SK-N-SH (cell line): ENCODE results near the gene PTGIS.

Source experiments
- EZH2phosphoT487 ChIP-seq: fragments of 200-600 bp; sonication (generic); IDR thresholded peaks from 2 replicates; pipeline ENCODE4 v1.6.1; 2017; ENCODE audit warnings: low read depth, mixed run types, mild to moderate bottlenecking, antibody characterized with exemption, moderate library complexity, borderline replicate concordance
- POLR2AphosphoS5 ChIP-seq: IDR thresholded peaks from 2 replicates; pipeline ENCODE4 v1.6.1; 2012; ENCODE audit warnings: low read depth, low read length
- YY1 ChIP-seq: IDR thresholded peaks from 2 replicates; pipeline ENCODE4 v1.4.0; 2012; ENCODE audit warnings: low read depth, mild to moderate bottlenecking
- TF ChIP-seq, protein P1 (sequence below): fragments of 200-600 bp; sonication (generic); IDR thresholded peaks from 2 replicates; pipeline ENCODE4 v1.6.1; 2017; ENCODE audit warnings: antibody characterized with exemption, mild to moderate bottlenecking, moderate library complexity
- TF ChIP-seq, protein P2 (sequence below): IDR thresholded peaks from 2 replicates; pipeline ENCODE4 v1.4.0; 2012; ENCODE audit warnings: low read depth

DNA sequence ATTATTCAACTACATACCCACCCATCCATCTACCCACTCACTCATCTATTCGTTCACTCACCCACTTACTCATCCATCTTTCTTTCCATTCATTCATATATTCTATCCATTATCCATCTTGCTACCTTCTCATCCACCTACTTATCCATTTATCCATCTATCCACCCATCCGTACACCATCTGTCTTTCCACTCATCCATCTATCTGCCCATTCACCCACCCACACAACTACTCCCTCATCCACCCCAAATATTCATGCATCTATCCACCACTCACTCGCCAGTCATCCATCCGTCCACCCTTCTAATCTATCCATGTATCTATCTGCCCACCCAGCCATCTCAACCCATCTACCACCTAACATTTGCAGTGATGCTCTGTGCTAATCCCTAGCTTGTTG lies 71.9 kb downstream of the PTGIS start:
- TF ChIP-seq, protein P1, sequence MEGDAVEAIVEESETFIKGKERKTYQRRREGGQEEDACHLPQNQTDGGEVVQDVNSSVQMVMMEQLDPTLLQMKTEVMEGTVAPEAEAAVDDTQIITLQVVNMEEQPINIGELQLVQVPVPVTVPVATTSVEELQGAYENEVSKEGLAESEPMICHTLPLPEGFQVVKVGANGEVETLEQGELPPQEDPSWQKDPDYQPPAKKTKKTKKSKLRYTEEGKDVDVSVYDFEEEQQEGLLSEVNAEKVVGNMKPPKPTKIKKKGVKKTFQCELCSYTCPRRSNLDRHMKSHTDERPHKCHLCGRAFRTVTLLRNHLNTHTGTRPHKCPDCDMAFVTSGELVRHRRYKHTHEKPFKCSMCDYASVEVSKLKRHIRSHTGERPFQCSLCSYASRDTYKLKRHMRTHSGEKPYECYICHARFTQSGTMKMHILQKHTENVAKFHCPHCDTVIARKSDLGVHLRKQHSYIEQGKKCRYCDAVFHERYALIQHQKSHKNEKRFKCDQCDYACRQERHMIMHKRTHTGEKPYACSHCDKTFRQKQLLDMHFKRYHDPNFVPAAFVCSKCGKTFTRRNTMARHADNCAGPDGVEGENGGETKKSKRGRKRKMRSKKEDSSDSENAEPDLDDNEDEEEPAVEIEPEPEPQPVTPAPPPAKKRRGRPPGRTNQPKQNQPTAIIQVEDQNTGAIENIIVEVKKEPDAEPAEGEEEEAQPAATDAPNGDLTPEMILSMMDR: no peak
- TF ChIP-seq POLR2AphosphoS5: no peak
- no peak for TF ChIP-seq YY1
- TF ChIP-seq EZH2phosphoT487: no peak
- TF ChIP-seq, protein P2, sequence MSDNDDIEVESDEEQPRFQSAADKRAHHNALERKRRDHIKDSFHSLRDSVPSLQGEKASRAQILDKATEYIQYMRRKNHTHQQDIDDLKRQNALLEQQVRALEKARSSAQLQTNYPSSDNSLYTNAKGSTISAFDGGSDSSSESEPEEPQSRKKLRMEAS: no peak
